ENCODE data around the gene DNAJC5.

The DNAJC5 gene

GRCh38 chr20:63895202-63895951 is 451 bp downstream of the DNAJC5 start:
- no peaks in the 10 kb centered on the region for H3K9me3 ChIP-seq (ENCODE audit: control insufficient read depth, low read length)
- 0 to 1% methylated on average over 87 of the region's 87 CpGs for WGBS, 2 experiments
- no peak overlapping the region for H3K27ac ChIP-seq (ENCODE audit: insufficient read depth, low read depth, low read length, poor library complexity, severe bottlenecking)
- H3K4me3 ChIP-seq (ENCODE audit: insufficient read depth, low read depth, low read length) = peak overlapping the region; percentile 61
- H3K36me3 ChIP-seq (ENCODE audit: control insufficient read depth, insufficient read depth, low read length) = peaks cover 6% of the 10 kb centered on the region
- H3K4me1 ChIP-seq (ENCODE audit: control insufficient read depth, insufficient read depth, low read length) = peaks cover 9% of the 10 kb centered on the region
- peaks cover 5% of the 10 kb centered on the region for H3K27me3 ChIP-seq (ENCODE audit: control insufficient read depth, insufficient read depth, low read length, poor library complexity, severe bottlenecking)

DNA sequence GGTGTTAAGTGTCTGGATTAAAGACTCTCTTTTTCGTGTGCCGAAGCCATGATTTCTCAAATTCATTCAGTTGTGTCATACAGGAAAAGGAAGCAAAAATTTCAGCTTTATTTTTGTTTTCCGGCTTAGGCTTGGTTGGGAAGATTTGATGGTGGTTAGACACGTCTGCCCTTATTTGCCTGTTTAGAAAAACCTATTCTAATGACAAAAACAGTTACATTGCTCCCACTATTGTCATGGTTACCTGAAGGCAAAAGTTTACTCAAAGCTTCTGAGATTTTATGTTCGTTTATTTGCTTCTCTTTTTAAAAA is 982 bp downstream of the DNAJC5 start:
- peak overlapping the region; percentile 61 for H3K4me3 ChIP-seq (ENCODE audit: insufficient read depth, low read depth, low read length)
- H3K9me3 ChIP-seq (ENCODE audit: control insufficient read depth, low read length) = no peaks in the 10 kb centered on the region
- peaks cover 5% of the 10 kb centered on the region for H3K27me3 ChIP-seq (ENCODE audit: control insufficient read depth, insufficient read depth, low read length, poor library complexity, severe bottlenecking)
- WGBS, 2 experiments = 26 to 32% methylated on average over 5 of the region's 5 CpGs
- peaks cover 2% of the 10 kb centered on the region for H3K36me3 ChIP-seq (ENCODE audit: control insufficient read depth, insufficient read depth, low read length)
- no peak overlapping the region for H3K27ac ChIP-seq (ENCODE audit: insufficient read depth, low read depth, low read length, poor library complexity, severe bottlenecking)
- peaks cover 9% of the 10 kb centered on the region for H3K4me1 ChIP-seq (ENCODE audit: control insufficient read depth, insufficient read depth, low read length)

- H3K4me1 ChIP-seq (ENCODE audit: control insufficient read depth, insufficient read depth, low read length) = peaks cover 9% of the 10 kb centered on the region
- H3K36me3 ChIP-seq (ENCODE audit: control insufficient read depth, insufficient read depth, low read length) = no peaks in the 10 kb centered on the region
- peak overlapping the region; percentile 61 for H3K4me3 ChIP-seq (ENCODE audit: insufficient read depth, low read depth, low read length)
- 55 to 62% methylated on average over 17 to 18 of the region's 18 CpGs for WGBS, 2 experiments
- no peak overlapping the region for H3K27ac ChIP-seq (ENCODE audit: insufficient read depth, low read depth, low read length, poor library complexity, severe bottlenecking)
- no peaks in the 10 kb centered on the region for H3K9me3 ChIP-seq (ENCODE audit: control insufficient read depth, low read length)
- peaks cover 5% of the 10 kb centered on the region for H3K27me3 ChIP-seq (ENCODE audit: control insufficient read depth, insufficient read depth, low read length, poor library complexity, severe bottlenecking)
Measured at GRCh38 chr20:63896264-63897105, 1.6 kb downstream of the DNAJC5 start.

DNA sequence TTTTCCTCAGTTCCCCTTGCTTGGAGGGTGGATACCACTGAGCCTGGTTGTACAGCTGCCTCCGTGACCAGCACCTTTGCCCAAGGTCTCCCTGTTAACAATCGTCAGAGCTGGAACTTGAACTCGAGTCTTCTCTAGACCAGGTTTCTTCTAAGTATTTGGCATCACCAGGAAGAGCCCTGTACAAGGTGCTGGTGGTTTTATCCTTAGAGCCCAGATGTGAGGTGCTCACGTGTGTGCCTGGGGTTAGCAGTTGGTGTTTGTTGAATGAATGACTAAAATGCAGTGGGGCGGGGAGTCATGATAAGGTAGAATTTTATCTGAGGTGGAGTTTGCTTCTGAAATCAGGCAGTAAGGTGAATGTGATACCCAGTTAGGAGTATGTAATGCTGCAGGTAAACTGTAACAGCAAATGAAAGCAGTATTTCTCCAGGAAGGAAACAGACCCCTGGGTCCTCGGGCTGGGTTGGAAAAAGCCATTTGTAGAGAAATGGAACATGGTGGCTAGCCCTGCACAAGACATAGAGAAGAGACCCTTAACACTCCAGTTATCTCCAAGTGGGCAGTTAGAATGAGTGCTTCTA is 3.1 kb downstream of the DNAJC5 start:
- H3K27me3 ChIP-seq (ENCODE audit: control insufficient read depth, insufficient read depth, low read length, poor library complexity, severe bottlenecking) = peaks cover 5% of the 10 kb centered on the region
- H3K9me3 ChIP-seq (ENCODE audit: control insufficient read depth, low read length) = no peaks in the 10 kb centered on the region
- 91 to 94% methylated on average over 6 of the region's 6 CpGs for WGBS, 2 experiments
- H3K4me3 ChIP-seq (ENCODE audit: insufficient read depth, low read depth, low read length) = no peak overlapping the region
- peaks cover 9% of the 10 kb centered on the region for H3K4me1 ChIP-seq (ENCODE audit: control insufficient read depth, insufficient read depth, low read length)
- no peaks in the 10 kb centered on the region for H3K36me3 ChIP-seq (ENCODE audit: control insufficient read depth, insufficient read depth, low read length)
- no peak overlapping the region for H3K27ac ChIP-seq (ENCODE audit: insufficient read depth, low read depth, low read length, poor library complexity, severe bottlenecking)

- no peak overlapping the region for H3K27ac ChIP-seq (ENCODE audit: insufficient read depth, low read depth, low read length, poor library complexity, severe bottlenecking)
- H3K4me3 ChIP-seq (ENCODE audit: insufficient read depth, low read depth, low read length) = no peak overlapping the region
- H3K9me3 ChIP-seq (ENCODE audit: control insufficient read depth, low read length) = no peaks in the 10 kb centered on the region
- peaks cover 9% of the 10 kb centered on the region for H3K4me1 ChIP-seq (ENCODE audit: control insufficient read depth, insufficient read depth, low read length)
- H3K27me3 ChIP-seq (ENCODE audit: control insufficient read depth, insufficient read depth, low read length, poor library complexity, severe bottlenecking) = peaks cover 2% of the 10 kb centered on the region
- H3K36me3 ChIP-seq (ENCODE audit: control insufficient read depth, insufficient read depth, low read length) = no peaks in the 10 kb centered on the region
- 87 to 90% methylated on average over 10 of the region's 10 CpGs for WGBS, 2 experiments
Measured at GRCh38 chr20:63898882-63899558, 4.1 kb downstream of the DNAJC5 start.

DNA sequence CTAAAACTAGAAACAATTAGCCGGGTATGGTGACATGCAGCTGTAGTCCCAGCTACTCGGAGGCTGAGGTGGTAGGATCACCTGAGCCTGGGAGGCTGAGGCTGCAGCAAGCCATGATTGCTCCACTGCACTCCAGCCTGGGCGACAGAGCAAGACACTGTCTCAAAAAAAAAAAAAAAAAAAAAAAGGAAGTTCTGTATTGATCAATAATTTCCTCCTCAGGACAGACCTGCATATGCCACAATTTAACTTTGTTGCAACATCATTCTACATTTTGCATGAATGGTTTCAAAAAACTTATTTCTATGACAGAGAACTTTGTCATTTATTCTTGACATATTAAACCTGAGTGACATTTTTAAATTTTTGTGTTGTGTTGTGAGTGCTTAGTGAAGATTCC is 5.5 kb downstream of the DNAJC5 start:
- H3K27me3 ChIP-seq (ENCODE audit: control insufficient read depth, insufficient read depth, low read length, poor library complexity, severe bottlenecking) = no peaks in the 10 kb centered on the region
- no peak overlapping the region for H3K27ac ChIP-seq (ENCODE audit: insufficient read depth, low read depth, low read length, poor library complexity, severe bottlenecking)
- H3K4me3 ChIP-seq (ENCODE audit: insufficient read depth, low read depth, low read length) = no peak overlapping the region
- no peaks in the 10 kb centered on the region for H3K9me3 ChIP-seq (ENCODE audit: control insufficient read depth, low read length)
- H3K36me3 ChIP-seq (ENCODE audit: control insufficient read depth, insufficient read depth, low read length) = no peaks in the 10 kb centered on the region
- 90 to 91% methylated on average over 2 to 3 of the region's 3 CpGs for WGBS, 2 experiments
- peaks cover 9% of the 10 kb centered on the region for H3K4me1 ChIP-seq (ENCODE audit: control insufficient read depth, insufficient read depth, low read length)

DNA sequence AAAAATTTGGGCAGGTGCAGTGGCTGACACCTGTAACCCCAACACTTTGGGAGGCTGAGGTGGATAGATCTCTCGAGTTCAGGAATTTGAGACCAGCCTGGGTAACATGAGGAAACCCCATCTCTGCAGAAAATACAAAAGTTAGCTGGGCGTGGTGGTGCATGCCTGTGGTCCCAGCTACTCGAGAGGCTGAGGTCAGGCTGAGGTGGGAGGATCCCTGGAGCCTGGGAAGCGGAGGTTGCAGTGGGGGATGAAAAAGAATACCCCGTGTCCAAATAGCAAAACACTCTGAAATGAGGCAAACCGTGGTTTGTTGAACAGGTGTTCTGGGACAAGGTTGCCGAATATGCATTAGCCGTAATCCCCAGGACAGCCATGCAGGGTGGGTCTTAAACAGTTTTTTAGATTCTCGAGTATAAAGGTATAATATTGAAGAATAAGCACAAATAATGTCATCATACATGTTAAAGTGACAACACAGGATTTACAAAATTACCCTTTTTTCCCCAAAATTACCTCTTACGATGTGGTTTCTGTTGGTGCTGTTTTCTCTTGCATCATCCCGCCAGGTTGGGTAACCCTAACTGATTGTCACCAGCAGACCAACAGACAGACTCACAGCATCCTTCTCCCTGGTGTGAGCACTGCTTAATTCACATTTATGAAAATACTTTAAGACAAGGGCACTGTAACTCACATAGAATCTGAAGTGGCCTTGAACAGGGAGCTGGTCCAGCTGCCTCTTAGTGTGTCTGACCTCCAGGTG is 9.1 kb downstream of the DNAJC5 start:
- no peak overlapping the region for H3K4me3 ChIP-seq (ENCODE audit: insufficient read depth, low read depth, low read length)
- no peaks in the 10 kb centered on the region for H3K36me3 ChIP-seq (ENCODE audit: control insufficient read depth, insufficient read depth, low read length)
- no peaks in the 10 kb centered on the region for H3K4me1 ChIP-seq (ENCODE audit: control insufficient read depth, insufficient read depth, low read length)
- H3K9me3 ChIP-seq (ENCODE audit: control insufficient read depth, low read length) = no peaks in the 10 kb centered on the region
- H3K27ac ChIP-seq (ENCODE audit: insufficient read depth, low read depth, low read length, poor library complexity, severe bottlenecking) = no peak overlapping the region
- 93 to 94% methylated on average over 10 to 11 of the region's 11 CpGs for WGBS, 2 experiments
- H3K27me3 ChIP-seq (ENCODE audit: control insufficient read depth, insufficient read depth, low read length, poor library complexity, severe bottlenecking) = no peaks in the 10 kb centered on the region

DNA sequence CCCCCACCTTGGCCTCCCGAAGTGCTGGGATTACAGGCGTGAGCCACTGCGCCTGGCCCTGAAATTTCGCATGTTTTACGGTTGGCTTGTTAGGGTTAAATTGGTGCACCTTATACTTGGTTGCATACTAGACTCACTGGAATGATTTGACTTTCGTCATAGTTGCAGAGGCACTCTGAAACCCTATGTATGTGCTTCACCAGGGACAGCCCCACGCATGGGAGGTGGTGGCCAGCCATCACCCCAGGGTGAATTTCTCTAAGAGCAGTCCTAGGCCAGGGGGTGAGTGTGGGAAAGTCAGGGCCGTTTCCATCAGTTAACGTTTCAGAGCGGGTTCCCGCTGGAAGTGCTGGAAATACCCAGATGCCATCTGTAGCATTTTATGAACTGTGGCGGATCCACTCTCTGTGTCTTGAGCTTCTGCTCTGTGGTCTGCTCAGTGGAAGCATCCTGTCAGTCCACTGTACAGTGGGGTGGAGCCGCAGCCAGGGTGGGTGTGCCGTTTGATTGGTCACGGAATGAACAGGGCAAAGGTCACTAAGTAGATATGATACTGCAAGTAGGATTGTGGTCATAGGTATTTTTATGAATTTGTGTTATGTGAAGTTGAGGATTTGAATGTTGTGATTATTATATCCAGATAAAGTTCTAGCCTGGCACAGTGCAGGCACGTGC is 13.2 kb downstream of the DNAJC5 start:
- no peaks in the 10 kb centered on the region for H3K9me3 ChIP-seq (ENCODE audit: control insufficient read depth, low read length)
- no peak overlapping the region for H3K27ac ChIP-seq (ENCODE audit: insufficient read depth, low read depth, low read length, poor library complexity, severe bottlenecking)
- peaks cover 7% of the 10 kb centered on the region for H3K4me1 ChIP-seq (ENCODE audit: control insufficient read depth, insufficient read depth, low read length)
- H3K4me3 ChIP-seq (ENCODE audit: insufficient read depth, low read depth, low read length) = no peak overlapping the region
- no peaks in the 10 kb centered on the region for H3K36me3 ChIP-seq (ENCODE audit: control insufficient read depth, insufficient read depth, low read length)
- WGBS, 2 experiments = 95 to 96% methylated on average over 16 of the region's 16 CpGs
- no peaks in the 10 kb centered on the region for H3K27me3 ChIP-seq (ENCODE audit: control insufficient read depth, insufficient read depth, low read length, poor library complexity, severe bottlenecking)

GRCh38 chr20:63911176-63911575 is 16.2 kb downstream of the DNAJC5 start:
- Histone ChIP-seq H3K9me3 (ENCODE audit: control insufficient read depth, low read length) (no peaks in the 10 kb centered on the region), H3K27me3 (ENCODE audit: control insufficient read depth, insufficient read depth, low read length, poor library complexity, severe bottlenecking) (no peaks in the 10 kb centered on the region), H3K36me3 (ENCODE audit: control insufficient read depth, insufficient read depth, low read length) (no peaks in the 10 kb centered on the region), H3K4me3 (ENCODE audit: insufficient read depth, low read depth, low read length) (no peak overlapping the region), H3K27ac (ENCODE audit: insufficient read depth, low read depth, low read length, poor library complexity, severe bottlenecking) (no peak overlapping the region), H3K4me1 (ENCODE audit: control insufficient read depth, insufficient read depth, low read length) (peaks cover 7% of the 10 kb centered on the region)
- 90% methylated on average over 12 of the region's 12 CpGs for WGBS, 2 experiments

Measured in ectodermal cell (in vitro differentiated cells).